ENCODE results near the gene FAM124A.

Gene FAM124A

DNA sequence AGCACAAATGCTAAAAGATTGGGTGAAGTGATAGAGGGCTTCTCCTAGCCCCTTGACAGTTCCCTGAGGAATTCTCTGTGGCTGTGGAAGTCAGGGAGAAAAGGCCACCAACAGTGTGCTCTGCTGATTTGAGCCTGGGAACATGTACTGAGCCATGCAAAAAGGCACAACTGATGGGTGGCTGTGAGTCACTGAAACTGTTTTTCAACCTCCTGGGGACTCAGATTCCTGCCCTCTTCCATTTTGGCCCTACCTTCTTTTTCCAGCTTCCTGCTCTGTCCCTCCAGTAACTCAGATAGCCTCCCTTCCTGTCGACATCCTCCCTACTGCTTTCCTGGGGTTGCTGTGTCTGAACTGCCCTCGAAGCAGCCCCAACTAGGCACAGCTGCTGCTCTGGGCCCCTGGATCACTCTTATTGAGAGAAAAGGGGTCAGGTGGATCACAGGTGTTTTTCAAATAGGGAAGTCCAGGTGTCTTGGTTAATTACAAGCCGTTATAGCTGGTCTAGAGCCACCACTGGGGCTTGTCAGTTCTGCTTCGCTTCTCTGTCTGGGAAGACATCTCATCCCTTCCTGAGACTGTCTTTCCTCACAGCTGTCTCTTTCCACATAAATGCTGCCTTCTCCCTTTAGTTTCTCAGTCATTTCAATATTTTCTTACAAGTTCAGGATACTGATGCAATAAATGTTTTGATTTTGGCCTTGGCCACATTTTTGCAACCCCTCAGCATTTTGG is 13.7 kb downstream of the FAM124A start:
- no peak overlapping the region for H3K18ac ChIP-seq (ENCODE audit: low read depth in 1 of 2, low read length in 2 of 2)
- peaks cover 2% of the 10 kb centered on the region for H3K4me1 ChIP-seq (ENCODE audit: control insufficient read depth, insufficient read depth, low read depth, low read length)
- H2AK5ac ChIP-seq (ENCODE audit: low read length, severe bottlenecking): no peak overlapping the region
- no peak overlapping the region for H4K8ac ChIP-seq (ENCODE audit: low read length)
- H2BK120ac ChIP-seq (ENCODE audit: low read depth, low read length): no peak overlapping the region
- no peak overlapping the region for H2AFZ ChIP-seq (ENCODE audit: low read depth, low read length)
- H2BK12ac ChIP-seq (ENCODE audit: low read length in 2 of 2): no peak overlapping the region
- H3K14ac ChIP-seq (ENCODE audit: low read length in 2 of 2): no peak overlapping the region
- no peak overlapping the region for H3K4ac ChIP-seq (ENCODE audit: low read depth in 1 of 2, low read length in 2 of 2)
- no peak overlapping the region for H4K91ac ChIP-seq (ENCODE audit: low read length)
- no peaks in the 10 kb centered on the region for H3K79me1 ChIP-seq (replicated peaks; ENCODE audit: low read length, poor library complexity, severe bottlenecking)
- peaks cover 0 to 16% of the 10 kb centered on the region in 2 experiments for H3K27me3 ChIP-seq (ENCODE audit: control insufficient read depth in 1 of 2, insufficient read depth in 1 of 2, low read length in 2 of 2)
- H2BK5ac ChIP-seq (ENCODE audit: low read depth, low read length, poor library complexity, severe bottlenecking): no peak overlapping the region
- H3K4me2 ChIP-seq (ENCODE audit: low read length, poor library complexity, severe bottlenecking): no peak overlapping the region
- no peak overlapping the region for H3K9ac ChIP-seq (ENCODE audit: low read length)
- H2BK15ac ChIP-seq (ENCODE audit: low read depth, poor library complexity, severe bottlenecking): no peak overlapping the region
- DNase-seq: no peak
- 54% methylated on average over 4 of the region's 4 CpGs for WGBS
- no peak overlapping the region for H3K4me3 ChIP-seq (ENCODE audit: insufficient read depth in 1 of 2, low read depth in 1 of 2, low read length in 2 of 2)
- H3K9me3 ChIP-seq (ENCODE audit: control insufficient read depth, low read length): no peaks in the 10 kb centered on the region
- H3K27ac ChIP-seq (ENCODE audit: low read length, poor library complexity, severe bottlenecking): no peak overlapping the region
- no peak overlapping the region for H3K23ac ChIP-seq (ENCODE audit: low read length in 2 of 2)
- H3K36me3 ChIP-seq (ENCODE audit: control insufficient read depth in 1 of 2, insufficient read depth in 2 of 2, low read depth in 1 of 2, low read length in 2 of 2): peaks cover 0 to 3% of the 10 kb centered on the region in 2 experiments

DNA sequence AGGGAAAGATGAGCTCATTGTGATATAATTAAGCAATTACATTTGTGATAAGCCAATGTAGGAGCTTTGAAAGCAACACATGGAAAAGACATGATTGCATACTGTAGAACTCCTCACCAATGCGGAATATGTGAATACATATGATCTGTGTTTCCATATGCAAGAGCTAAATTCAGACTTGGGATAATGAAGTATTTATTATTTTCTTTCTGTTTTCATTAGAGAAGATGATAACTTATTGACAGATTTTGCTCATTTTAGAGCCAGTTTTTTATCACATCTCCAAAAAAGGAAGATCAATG is 14.2 kb downstream of the FAM124A start:
- Histone ChIP-seq H3K4me3 (ENCODE audit: insufficient read depth in 1 of 2, low read depth in 1 of 2, low read length in 2 of 2) (no peak overlapping the region), H3K4ac (ENCODE audit: low read depth in 1 of 2, low read length in 2 of 2) (no peak overlapping the region), H3K27ac (ENCODE audit: low read length, poor library complexity, severe bottlenecking) (no peak overlapping the region), H2BK120ac (ENCODE audit: low read depth, low read length) (no peak overlapping the region), H3K4me2 (ENCODE audit: low read length, poor library complexity, severe bottlenecking) (no peak overlapping the region), H2AK5ac (ENCODE audit: low read length, severe bottlenecking) (no peak overlapping the region), H4K8ac (ENCODE audit: low read length) (no peak overlapping the region), H2BK5ac (ENCODE audit: low read depth, low read length, poor library complexity, severe bottlenecking) (no peak overlapping the region), H2BK12ac (ENCODE audit: low read length in 2 of 2) (no peak overlapping the region), H3K36me3 (ENCODE audit: control insufficient read depth in 1 of 2, insufficient read depth in 2 of 2, low read depth in 1 of 2, low read length in 2 of 2) (peaks cover 0 to 3% of the 10 kb centered on the region in 2 experiments), H3K4me1 (ENCODE audit: control insufficient read depth, insufficient read depth, low read depth, low read length) (peaks cover 2% of the 10 kb centered on the region), H3K9ac (ENCODE audit: low read length) (no peak overlapping the region), H3K23ac (ENCODE audit: low read length in 2 of 2) (no peak overlapping the region), H2BK15ac (ENCODE audit: low read depth, poor library complexity, severe bottlenecking) (no peak overlapping the region), H3K9me3 (ENCODE audit: control insufficient read depth, low read length) (no peaks in the 10 kb centered on the region), H3K79me1 (replicated peaks; ENCODE audit: low read length, poor library complexity, severe bottlenecking) (no peaks in the 10 kb centered on the region), H3K18ac (ENCODE audit: low read depth in 1 of 2, low read length in 2 of 2) (no peak overlapping the region), H3K14ac (ENCODE audit: low read length in 2 of 2) (no peak overlapping the region), H3K27me3 (ENCODE audit: control insufficient read depth in 1 of 2, insufficient read depth in 1 of 2, low read length in 2 of 2) (peaks cover 0 to 16% of the 10 kb centered on the region in 2 experiments), H4K91ac (ENCODE audit: low read length) (no peak overlapping the region), H2AFZ (ENCODE audit: low read depth, low read length) (no peak overlapping the region)
- DNase-seq: no peak
- WGBS: 100% methylated on average over 1 of the region's 1 CpG

DNA sequence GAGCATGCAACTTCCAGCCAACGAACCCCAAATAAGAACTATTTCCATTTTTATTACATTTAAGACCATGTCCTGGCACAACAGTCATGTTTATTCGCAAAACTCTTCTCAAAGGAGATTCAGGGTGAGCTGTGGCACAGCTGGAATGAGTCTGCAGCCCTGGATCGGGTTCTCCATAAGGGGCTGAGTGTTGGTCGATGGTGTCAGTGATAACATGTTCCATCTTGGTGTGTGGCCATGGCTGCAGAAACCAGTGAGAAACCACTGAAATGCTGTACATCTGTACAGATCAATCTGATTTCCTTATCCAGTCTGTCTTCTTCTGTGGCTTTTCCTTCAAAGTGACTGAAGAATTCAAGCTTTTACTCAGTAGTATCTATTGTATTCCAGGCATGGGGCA is 15.2 kb downstream of the FAM124A start:
- Histone ChIP-seq H3K23ac (ENCODE audit: low read length in 2 of 2) (no peak overlapping the region), H2BK15ac (ENCODE audit: low read depth, poor library complexity, severe bottlenecking) (no peak overlapping the region), H3K27me3 (ENCODE audit: control insufficient read depth in 1 of 2, insufficient read depth in 1 of 2, low read length in 2 of 2) (peaks cover 0 to 16% of the 10 kb centered on the region in 2 experiments), H3K4me3 (ENCODE audit: insufficient read depth in 1 of 2, low read depth in 1 of 2, low read length in 2 of 2) (no peak overlapping the region), H3K14ac (ENCODE audit: low read length in 2 of 2) (no peak overlapping the region), H3K27ac (ENCODE audit: low read length, poor library complexity, severe bottlenecking) (no peak overlapping the region), H2AK5ac (ENCODE audit: low read length, severe bottlenecking) (no peak overlapping the region), H2BK120ac (ENCODE audit: low read depth, low read length) (no peak overlapping the region), H3K4me2 (ENCODE audit: low read length, poor library complexity, severe bottlenecking) (no peak overlapping the region), H3K4ac (ENCODE audit: low read depth in 1 of 2, low read length in 2 of 2) (no peak overlapping the region), H3K36me3 (ENCODE audit: control insufficient read depth in 1 of 2, insufficient read depth in 2 of 2, low read depth in 1 of 2, low read length in 2 of 2) (peaks cover 0 to 3% of the 10 kb centered on the region in 2 experiments), H3K9ac (ENCODE audit: low read length) (no peak overlapping the region), H3K18ac (ENCODE audit: low read depth in 1 of 2, low read length in 2 of 2) (no peak overlapping the region), H2BK12ac (ENCODE audit: low read length in 2 of 2) (no peak overlapping the region), H3K4me1 (ENCODE audit: control insufficient read depth, insufficient read depth, low read depth, low read length) (peaks cover 2% of the 10 kb centered on the region), H4K8ac (ENCODE audit: low read length) (no peak overlapping the region), H2AFZ (ENCODE audit: low read depth, low read length) (no peak overlapping the region), H3K9me3 (ENCODE audit: control insufficient read depth, low read length) (no peaks in the 10 kb centered on the region), H2BK5ac (ENCODE audit: low read depth, low read length, poor library complexity, severe bottlenecking) (no peak overlapping the region), H4K91ac (ENCODE audit: low read length) (no peak overlapping the region), H3K79me1 (replicated peaks; ENCODE audit: low read length, poor library complexity, severe bottlenecking) (no peaks in the 10 kb centered on the region)
- no peak for DNase-seq
- 91% methylated on average over 4 of the region's 4 CpGs for WGBS

DNA sequence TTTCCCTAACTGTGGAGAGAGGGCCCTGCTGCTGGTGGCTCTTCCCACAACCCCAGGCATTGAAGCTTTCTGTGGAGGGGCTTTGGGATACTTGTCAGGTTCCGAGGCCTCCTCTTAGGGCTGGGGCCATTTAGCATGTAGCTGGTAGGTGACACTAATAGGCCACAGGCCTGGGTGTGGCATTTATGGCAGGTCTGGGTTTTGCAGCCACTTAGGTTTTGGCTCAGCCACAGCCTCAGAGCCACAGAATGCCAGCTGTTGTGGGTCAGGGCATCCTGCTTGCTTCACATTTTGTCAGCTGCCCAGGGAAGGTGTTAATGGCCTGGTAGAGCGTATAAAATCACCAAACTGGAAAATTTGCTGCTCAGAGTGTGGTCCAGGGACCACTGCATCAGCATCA is 15.7 kb downstream of the FAM124A start:
- H3K9me3 ChIP-seq (ENCODE audit: control insufficient read depth, low read length): no peaks in the 10 kb centered on the region
- no peak overlapping the region for H3K18ac ChIP-seq (ENCODE audit: low read depth in 1 of 2, low read length in 2 of 2)
- peaks cover 0 to 16% of the 10 kb centered on the region in 2 experiments for H3K27me3 ChIP-seq (ENCODE audit: control insufficient read depth in 1 of 2, insufficient read depth in 1 of 2, low read length in 2 of 2)
- H2BK15ac ChIP-seq (ENCODE audit: low read depth, poor library complexity, severe bottlenecking): no peak overlapping the region
- H3K14ac ChIP-seq (ENCODE audit: low read length in 2 of 2): no peak overlapping the region
- H3K4me2 ChIP-seq (ENCODE audit: low read length, poor library complexity, severe bottlenecking): no peak overlapping the region
- H3K4ac ChIP-seq (ENCODE audit: low read depth in 1 of 2, low read length in 2 of 2): no peak overlapping the region
- H4K8ac ChIP-seq (ENCODE audit: low read length): no peak overlapping the region
- H3K79me1 ChIP-seq (replicated peaks; ENCODE audit: low read length, poor library complexity, severe bottlenecking): no peaks in the 10 kb centered on the region
- peaks cover 2% of the 10 kb centered on the region for H3K4me1 ChIP-seq (ENCODE audit: control insufficient read depth, insufficient read depth, low read depth, low read length)
- H4K91ac ChIP-seq (ENCODE audit: low read length): no peak overlapping the region
- WGBS: 76% methylated on average over 2 of the region's 2 CpGs
- H2BK120ac ChIP-seq (ENCODE audit: low read depth, low read length): no peak overlapping the region
- no peak overlapping the region for H3K23ac ChIP-seq (ENCODE audit: low read length in 2 of 2)
- no peak overlapping the region for H2BK12ac ChIP-seq (ENCODE audit: low read length in 2 of 2)
- H2AFZ ChIP-seq (ENCODE audit: low read depth, low read length): no peak overlapping the region
- no peak for DNase-seq
- H3K27ac ChIP-seq (ENCODE audit: low read length, poor library complexity, severe bottlenecking): no peak overlapping the region
- H3K36me3 ChIP-seq (ENCODE audit: control insufficient read depth in 1 of 2, insufficient read depth in 2 of 2, low read depth in 1 of 2, low read length in 2 of 2): peaks cover 0 to 3% of the 10 kb centered on the region in 2 experiments
- no peak overlapping the region for H3K4me3 ChIP-seq (ENCODE audit: insufficient read depth in 1 of 2, low read depth in 1 of 2, low read length in 2 of 2)
- H2AK5ac ChIP-seq (ENCODE audit: low read length, severe bottlenecking): no peak overlapping the region
- H2BK5ac ChIP-seq (ENCODE audit: low read depth, low read length, poor library complexity, severe bottlenecking): no peak overlapping the region
- H3K9ac ChIP-seq (ENCODE audit: low read length): no peak overlapping the region
